Measurements from ENCODE around the gene ADAMTS7. TPM values are rescaled to one million over a fixed set of nuclear protein-coding genes. Genes with fewer than 3 reads are reported as not detected.

ADAMTS7 gene
- total and polyA plus RNA-seq, 2 of the 13 experiments (the other 11 are each of a cell fraction or from before 2014, with no cell fraction given) = 0.09 to 0.12 TPM

GRCh38 chr15:78831229-78832207 is 20.3 kb upstream of the ADAMTS7 start:
- no TSS peak for BruUV-seq (replicated peaks)
- Histone ChIP-seq H3K4me3 (replicated peaks in 1 of 3; ENCODE audit: insufficient read depth in 1 of 3, low read depth in 2 of 3, low read length in 3 of 3) (no peak overlapping the region), H3K9me3 (ENCODE audit: low read length) (no peaks in the 10 kb centered on the region), H3K36me3 (replicated peaks in 1 of 2; ENCODE audit: control insufficient read depth in 1 of 2, insufficient read depth in 2 of 2, low read length in 2 of 2) (no peaks in the 10 kb centered on the region), H4K20me1 (ENCODE audit: insufficient read depth, low read length) (no peaks in the 10 kb centered on the region), H3K4me1 (ENCODE audit: insufficient read depth, low read length) (peaks cover 18% of the 10 kb centered on the region), H2AFZ (ENCODE audit: low read length) (no peak overlapping the region), H3K4me2 (ENCODE audit: low read depth, low read length) (no peak overlapping the region), H3K9ac (ENCODE audit: insufficient read depth, low read depth, low read length) (no peak overlapping the region), H3K27ac (ENCODE audit: extremely low read length, insufficient read depth, low read length) (no peak overlapping the region), H3K79me2 (ENCODE audit: insufficient read depth, low read length) (no peaks in the 10 kb centered on the region), H3K27me3 (ENCODE audit: control insufficient read depth in 1 of 2, insufficient read depth in 2 of 2, low read length in 2 of 2) (peaks cover 0 to 23% of the 10 kb centered on the region in 2 experiments; a peak in 2 of 5 replicates)
- TF ChIP-seq CREB1 (IDR thresholded peaks at IDR 0.05) (peak; percentile 44), CREB1 (CRISPR knock-in tag; IDR thresholded peaks at IDR 0.05) (no peak), AHDC1 (CRISPR knock-in tag; IDR thresholded peaks at IDR 0.05; ENCODE audit: borderline replicate concordance) (no peak)
- in situ Hi-C loops (cut with HindIII; ENCODE audit: extremely low pct_ligation_motif_present, low pct_unique_long_range_greater_than_20kb) = no loop called here
- ChIA-PET POLR2A (no interaction called here), CTCF (ENCODE audit: low intra/inter-chr PET ratio, low total read pairs) (no interaction called here)
- no peak for FAIRE-seq
- no peak for DNase-seq (ENCODE audit: low spot score)
- intact Hi-C loops (cut with micrococcal nuclease; ENCODE audit: unreplicated experiment) = no loop called here
- ATAC-seq = no peak
- WGBS (ENCODE audit: low lambda C conversion rate) = 74% methylated on average over 41 of the region's 73 CpGs
